Fibroblast of mammary gland (primary cell): ENCODE data around the gene JAM3.

Source experiments
- DNase-seq: peaks from one replicate; pipeline ENCODE4 v3.0.0-alpha.2; 2010; ENCODE audit warnings: low read depth
- H3K4me3 ChIP-seq: 2 replicates; pipeline ENCODE4 v1.5.1; 2011; ENCODE audit warnings: low read depth, mild to moderate bottlenecking, low read length, moderate library complexity; ENCODE audit not compliant: control insufficient read depth
- CTCF ChIP-seq: conservative IDR thresholded peaks from 2 replicates; pipeline ENCODE4 v1.5.1; 2011; ENCODE audit warnings: low read depth, low read length, inconsistent platforms; ENCODE audit not compliant: control insufficient read depth, insufficient read depth

JAM3 gene

GRCh38 chr11:134120143-134120850 is 51.4 kb downstream of the JAM3 start:
- no peak for TF ChIP-seq CTCF
- peak overlapping the region; percentile 16 for H3K4me3 ChIP-seq
- peak; percentile 94 for DNase-seq

- no peak for TF ChIP-seq CTCF
- peak; percentile 65 for DNase-seq
These were observed 52.2 kb downstream of the JAM3 start for GRCh38 chr11:134120921-134121526.

GRCh38 chr11:134124660-134125451 is 56.0 kb downstream of the JAM3 start:
- TF ChIP-seq CTCF: no peak
- peak overlapping the region; percentile 42 for H3K4me3 ChIP-seq
- peak; percentile 66 for DNase-seq

More at GRCh38 chr11:134120921-134121526, 52.2 kb downstream of the JAM3 start:
- H3K4me3 ChIP-seq: peak overlapping the region; percentile 16

GRCh38 chr11:134125507-134125906 is 56.6 kb downstream of the JAM3 start:
- peak overlapping the region; percentile 42 for H3K4me3 ChIP-seq
- DNase-seq: peak; percentile 35
- no peak for TF ChIP-seq CTCF

GRCh38 chr11:134126217-134126822 is 57.4 kb downstream of the JAM3 start:
- no peak for TF ChIP-seq CTCF
- DNase-seq: peak; percentile 92
- H3K4me3 ChIP-seq: no peak overlapping the region

GRCh38 chr11:134131628-134132244 is 62.9 kb downstream of the JAM3 start:
- H3K4me3 ChIP-seq: no peak overlapping the region
- no peak for DNase-seq
- TF ChIP-seq CTCF: no peak
